HG02588 (cell line): ENCODE measurements around the gene FBXO24.

ENCODE experiments used
- ATAC-seq: cut with Tn5 transposase; IDR thresholded peaks from one replicate; pipeline ENCODE4 v1.9.1; 2021; ENCODE audit warnings: mild to moderate bottlenecking, moderate library complexity; ENCODE audit not compliant: unreplicated experiment

FBXO24 gene

DNA sequence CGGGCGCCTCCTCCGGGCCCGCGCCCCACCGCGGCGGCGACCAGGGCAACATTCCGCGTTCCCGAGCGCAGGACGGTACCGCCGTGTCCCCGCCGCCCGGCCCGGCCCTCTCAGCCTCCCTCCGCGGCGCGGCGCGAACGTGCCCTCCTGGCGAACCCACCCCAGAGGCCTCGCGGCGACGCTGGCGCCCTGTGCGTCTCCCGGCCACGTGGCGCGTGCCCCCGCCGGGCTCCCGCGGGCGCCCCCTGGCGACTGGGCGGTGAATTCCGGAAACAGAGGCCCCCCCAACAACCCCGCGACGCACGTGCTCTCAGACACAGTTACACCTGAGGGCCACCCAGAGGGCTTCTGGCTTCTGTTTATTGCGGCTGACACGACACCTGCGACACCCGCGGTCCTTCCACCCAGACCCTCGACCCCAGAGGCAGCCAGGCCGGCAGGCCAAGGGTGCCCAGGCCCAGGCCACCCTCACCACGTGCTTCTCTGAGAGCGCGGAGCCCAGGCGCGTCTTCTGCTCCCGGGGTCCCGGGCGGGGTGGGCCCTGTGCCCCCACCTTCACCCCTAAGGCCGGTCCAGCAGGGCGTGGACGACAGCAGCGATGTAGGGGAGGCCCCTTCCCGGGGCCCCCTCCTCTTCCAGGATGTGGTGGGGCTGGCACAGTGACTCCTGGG lies 12.3 kb upstream of the FBXO24 start, which contains the start of gene SAP25:
SAP25 (minus strand) TSS at position 210 of the 671 bp plus-strand sequence; CDS start at position 52, 158 bp downstream.
- ATAC-seq = no peak

GRCh38 chr7:100574362-100575205 lies 11.5 kb upstream of the FBXO24 start:
- no peak for ATAC-seq

GRCh38 chr7:100575206-100575631 lies 10.9 kb upstream of the FBXO24 start:
- ATAC-seq = no peak

GRCh38 chr7:100575746-100576383 lies 10.3 kb upstream of the FBXO24 start:
- ATAC-seq = no peak

GRCh38 chr7:100576384-100576993 lies 9.6 kb upstream of the FBXO24 start:
- ATAC-seq = no peak

- no peak for ATAC-seq
Observed at GRCh38 chr7:100577103-100577502, 9.0 kb upstream of the FBXO24 start.

DNA sequence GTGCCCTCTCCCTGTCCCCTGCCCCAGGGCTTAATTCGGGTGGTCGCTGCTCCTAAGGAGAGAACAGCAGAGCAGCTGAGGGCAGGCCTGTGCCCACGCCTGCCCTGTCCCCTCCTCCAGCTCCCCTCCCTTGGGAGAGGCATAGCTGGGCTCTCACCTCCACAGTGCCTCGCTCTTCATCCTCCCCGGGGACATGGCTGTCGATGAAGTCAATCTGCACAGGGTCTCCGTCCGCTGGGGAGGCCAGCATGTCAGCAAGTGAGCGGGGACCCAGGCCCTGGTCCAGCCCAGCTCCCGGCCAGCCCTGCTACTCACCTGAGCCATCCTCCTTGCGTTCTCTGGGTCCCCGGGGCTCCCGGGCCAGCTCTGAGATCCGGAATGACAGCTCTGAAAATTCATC lies 8.6 kb upstream of the FBXO24 start:
- no peak for ATAC-seq

- ATAC-seq = no peak
Observed at GRCh38 chr7:100578246-100579183, 7.6 kb upstream of the FBXO24 start.

DNA sequence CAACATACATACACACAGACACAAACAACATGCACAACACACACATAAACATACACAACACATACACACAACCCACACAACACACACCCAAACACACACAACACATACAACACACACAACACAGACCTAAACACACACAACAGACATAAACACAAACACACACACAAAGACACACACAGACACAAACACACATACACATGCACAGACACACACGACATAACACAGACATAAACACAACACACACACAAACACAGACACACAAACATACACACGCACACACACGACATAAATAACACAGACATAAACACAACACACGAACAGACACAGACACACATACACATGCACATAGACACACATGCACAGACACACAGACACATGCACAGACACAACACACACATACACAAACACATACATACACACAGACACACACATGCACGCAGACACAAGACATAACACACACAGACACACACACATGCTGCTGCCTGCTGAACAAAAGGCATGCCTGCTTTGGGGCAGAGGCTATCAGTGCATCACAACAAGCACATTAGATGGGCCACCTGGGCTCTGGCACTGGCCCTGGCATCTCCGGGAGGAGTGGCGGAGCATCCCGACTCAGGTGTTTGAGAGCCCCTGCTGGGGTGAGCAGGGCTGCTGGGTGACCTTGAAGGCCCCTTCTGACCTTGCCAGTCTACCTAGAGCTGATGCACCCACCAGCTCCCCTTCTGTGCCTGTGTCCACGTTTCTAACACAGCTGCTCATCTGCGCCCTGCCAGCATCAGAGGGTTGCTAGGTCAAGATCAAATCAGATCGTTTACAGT lies 5.5 kb upstream of the FBXO24 start:
- no peak for ATAC-seq

GRCh38 chr7:100582041-100582579 lies 4.0 kb upstream of the FBXO24 start:
- ATAC-seq = no peak

- no peak for ATAC-seq
Observed at GRCh38 chr7:100582650-100583049, 3.5 kb upstream of the FBXO24 start.

DNA sequence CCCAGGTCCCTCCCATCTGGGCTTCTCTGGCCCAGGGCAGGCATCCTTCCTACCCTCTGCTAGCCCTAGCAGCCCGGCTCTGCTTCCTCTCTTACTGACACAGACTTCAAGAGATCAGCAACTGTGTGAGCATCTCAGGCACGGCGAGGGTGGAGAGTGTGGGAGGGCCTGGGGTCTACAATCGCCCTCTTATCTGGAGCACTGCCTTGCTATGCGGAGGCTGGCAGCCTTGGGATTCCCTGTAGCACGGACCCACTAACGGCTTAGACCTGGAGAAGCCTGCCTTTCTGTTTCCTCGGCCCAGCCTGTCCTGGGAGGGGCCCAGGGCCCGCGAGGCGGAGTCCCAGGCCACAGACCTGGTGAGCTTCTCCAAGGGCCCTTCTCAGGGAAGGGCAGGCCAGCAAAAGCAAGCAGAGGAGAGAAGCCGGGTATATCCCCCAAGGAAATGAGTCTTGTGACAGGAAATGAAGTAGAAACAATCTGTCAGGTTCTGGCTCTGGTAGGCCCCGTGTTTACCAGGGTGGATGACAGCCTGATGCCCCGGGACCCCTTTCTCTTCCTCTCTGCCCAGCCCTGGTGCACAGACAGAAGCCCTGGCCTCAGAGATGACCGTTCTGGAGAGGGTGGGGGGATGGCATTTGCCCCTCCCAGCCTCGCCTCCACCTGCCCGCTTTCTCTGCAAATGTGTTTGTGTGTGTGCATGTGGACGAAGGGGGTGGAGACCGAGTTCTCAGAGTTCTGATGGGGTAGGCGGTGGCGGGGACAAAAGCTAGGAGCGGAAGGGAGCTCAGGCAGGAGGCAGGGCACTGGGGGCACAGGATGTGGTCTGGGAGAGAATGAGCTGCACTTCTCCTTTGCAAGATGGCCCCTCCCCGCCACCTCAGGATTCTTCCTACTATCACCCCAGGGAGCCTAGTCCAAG lies 2.7 kb upstream of the FBXO24 start:
- no peak for ATAC-seq

GRCh38 chr7:100584054-100584682 lies 2.0 kb upstream of the FBXO24 start:
- ATAC-seq = no peak

DNA sequence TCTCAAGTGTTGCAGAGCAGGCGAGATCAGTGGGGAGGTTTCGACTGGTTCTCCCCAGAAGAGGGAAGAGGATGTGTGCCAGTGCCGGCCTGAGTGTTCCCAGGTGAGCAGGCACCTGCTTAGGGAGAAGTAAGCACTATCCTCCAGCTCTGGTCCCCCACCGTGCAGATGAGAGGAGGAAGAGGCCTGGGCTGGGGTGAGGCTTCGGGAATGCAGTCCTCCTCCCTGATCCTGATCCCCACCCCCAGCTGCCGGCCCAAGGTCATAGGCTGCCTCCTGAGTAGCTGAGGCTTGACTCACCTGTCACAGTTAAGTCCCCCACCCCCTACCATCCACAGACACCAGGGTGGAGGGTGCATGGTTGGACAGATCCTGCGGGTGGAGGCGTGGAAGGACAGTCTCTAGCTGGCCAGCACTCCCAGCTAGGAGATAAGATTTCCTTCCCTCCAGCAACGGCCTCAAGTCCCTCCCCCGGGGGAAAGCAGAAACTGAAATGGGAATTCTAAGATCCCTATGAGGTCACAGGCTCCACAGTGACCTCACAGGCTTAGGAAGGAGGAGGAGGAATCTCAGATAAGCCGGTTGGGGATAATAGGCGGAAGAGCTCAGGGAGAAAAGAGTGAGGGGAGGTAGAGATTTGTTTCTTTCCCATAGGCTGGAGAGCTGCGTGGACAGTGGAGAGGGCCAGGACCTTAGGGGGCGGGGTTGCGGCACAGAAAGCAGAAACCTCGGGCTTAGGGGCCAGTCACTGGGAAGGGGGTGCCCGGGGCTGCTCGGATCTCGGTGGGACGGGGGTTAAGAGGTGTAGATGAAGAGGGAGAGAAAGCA lies 1.2 kb upstream of the FBXO24 start:
- no peak for ATAC-seq

DNA sequence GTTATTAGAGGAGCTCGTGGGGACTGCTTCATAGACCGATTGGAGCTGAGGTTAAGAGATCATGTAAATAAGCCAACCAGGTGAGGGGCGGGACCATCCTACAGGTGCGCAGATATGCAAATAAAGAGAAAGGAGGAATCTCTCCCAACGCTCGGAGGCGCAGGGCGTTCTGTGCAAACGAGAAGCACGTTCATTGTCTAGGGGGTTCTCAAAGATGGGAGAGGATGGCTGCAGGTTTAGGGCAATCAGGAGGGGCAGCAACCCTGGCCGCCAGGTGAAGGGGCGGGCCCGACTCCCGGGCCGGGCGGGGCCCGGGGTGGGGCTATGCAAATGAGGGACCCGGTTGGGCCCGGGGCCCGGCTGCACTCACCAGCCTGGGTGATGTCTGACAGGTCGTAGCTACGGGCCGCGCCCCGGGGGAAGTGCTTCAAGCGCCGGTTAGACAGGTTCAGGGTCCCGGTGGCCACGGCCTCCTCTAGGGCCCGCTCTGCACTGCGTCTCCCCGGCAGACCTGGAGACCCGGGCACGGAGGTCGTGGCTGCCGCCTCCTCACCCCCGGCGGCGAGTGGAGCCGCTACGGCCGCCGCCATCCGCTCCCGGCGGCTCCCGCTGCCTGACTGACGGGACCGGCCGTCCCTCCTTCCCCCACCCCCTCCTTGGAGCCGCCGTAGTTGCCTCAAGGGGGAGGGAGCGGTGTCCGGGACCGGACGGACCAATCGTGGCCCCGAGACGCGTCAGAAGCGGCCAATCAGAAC lies 440 bp upstream of the FBXO24 start, which contains the start of gene LRCH4:
LRCH4 (minus strand) TSS at position 619 of the 755 bp plus-strand sequence; CDS start at position 590, 29 bp downstream.
- peak; percentile 28 for ATAC-seq

DNA sequence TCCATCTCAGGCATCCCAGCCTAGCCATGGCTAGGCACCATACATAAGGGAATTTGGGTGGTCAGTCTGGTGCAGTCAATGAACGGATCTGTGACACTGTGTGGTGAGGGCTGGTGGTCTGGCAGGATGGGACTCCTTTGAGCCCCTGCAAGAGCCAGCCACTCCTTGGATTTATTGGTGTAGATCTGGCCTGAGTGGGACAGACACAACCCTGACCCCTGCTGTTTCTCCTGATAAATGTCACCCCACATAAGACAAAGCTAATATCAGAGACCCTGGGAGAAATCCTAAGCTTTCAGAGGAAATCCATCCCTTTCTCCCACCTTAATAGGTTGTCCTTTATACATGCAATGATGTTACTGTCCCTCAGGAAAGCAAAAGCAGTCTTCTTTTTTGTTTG lies 2.3 kb downstream of the FBXO24 start:
- ATAC-seq = no peak
